HTR-8/SVneo (cell line): ENCODE measurements around the gene AKR7A3.
"Not testable (repeated sequence)": the region's sequence is repeated elsewhere in the genome, so short reads cannot be mapped to it uniquely, and the experiment has no call there.

Experiments used
- DNase-seq: peaks from one replicate; pipeline ENCODE4 v3.0.0; 2011; ENCODE audit warnings: low spot score, mixed read lengths; ENCODE audit not compliant: insufficient read length
- FAIRE-seq: peaks from 2 replicates; lab custom pipeline; 2011; peaks lifted over from hg19 to GRCh38; lab: Jason Lieb, UNC

Gene AKR7A3

DNA sequence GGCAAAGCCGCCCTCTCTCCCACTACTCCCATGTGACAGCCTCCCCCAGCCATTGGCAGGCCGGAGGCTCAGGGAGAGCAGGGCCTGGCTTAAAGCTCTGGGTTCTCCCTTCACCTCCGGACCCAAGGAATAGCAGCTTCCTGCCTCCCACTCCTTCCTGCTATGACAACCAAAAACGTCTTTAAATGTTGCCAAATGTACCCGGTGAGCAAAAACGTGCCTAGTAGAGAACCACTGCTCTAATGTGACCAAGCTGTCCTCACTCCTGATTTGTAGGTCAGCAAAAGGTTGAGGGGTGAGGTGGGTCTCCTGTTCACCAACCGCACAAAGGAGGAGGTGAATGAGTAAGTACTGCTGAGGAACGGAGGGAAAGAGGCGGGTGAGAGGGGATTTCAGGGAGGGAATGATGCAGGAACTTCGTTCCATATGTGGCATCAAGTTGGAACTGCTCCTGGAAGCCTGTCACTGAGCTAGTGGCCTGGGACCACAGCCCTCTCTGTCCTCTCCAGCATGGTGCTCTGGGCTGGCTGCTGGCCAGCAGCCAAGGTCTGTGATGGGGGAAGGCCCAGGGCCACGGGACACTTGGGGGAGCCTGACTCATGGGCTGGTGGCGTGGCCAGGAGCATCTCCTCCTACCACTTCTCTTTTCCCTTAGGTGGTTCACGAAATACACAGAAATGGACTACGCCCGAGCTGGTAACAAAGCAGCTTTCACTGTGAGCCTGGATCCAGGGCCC, 31.2 kb downstream of the AKR7A3 start:
- DNase-seq = no peak
- FAIRE-seq = no peak

DNA sequence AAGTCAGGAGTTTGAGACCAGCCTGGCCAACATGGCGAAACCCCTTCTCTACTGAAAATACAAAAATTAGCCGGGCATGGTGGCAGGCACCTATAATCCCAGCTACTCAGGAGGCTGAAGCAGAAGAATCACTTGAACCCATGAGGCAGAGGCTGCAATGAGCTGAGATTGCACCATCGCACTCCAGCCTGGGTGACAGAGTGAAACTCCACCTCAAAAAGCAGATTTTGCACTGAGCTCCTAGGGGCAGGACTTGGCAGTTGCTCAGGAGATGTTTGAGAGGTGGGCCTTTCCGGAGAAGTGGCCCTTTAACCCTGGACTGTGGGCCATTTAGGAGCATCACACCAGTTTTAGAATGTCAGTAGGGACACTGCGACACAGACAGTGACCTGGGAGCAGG, 32.3 kb downstream of the AKR7A3 start:
- not testable (repeated sequence) for FAIRE-seq, DNase-seq

DNA sequence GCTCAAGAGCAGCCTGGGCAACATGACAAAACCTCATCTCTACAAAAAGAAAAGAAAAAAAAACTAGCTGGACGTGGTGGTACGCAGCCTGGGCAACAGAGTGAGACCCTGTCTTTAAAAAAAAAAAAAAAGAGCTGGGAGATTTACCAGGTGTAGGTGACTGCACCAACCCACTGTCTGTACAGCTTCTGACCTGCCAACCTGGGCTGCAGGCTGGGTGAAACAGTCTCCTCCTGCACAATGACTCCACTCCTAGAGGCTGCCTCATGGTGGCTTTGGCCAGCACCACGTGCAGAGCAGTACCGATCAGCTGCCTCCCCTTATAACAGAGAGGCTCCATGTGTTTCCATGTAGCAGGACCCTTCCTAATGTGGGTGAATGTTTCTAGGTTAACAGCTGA, 33.3 kb downstream of the AKR7A3 start:
- FAIRE-seq (no peak), DNase-seq (no peak)

DNA sequence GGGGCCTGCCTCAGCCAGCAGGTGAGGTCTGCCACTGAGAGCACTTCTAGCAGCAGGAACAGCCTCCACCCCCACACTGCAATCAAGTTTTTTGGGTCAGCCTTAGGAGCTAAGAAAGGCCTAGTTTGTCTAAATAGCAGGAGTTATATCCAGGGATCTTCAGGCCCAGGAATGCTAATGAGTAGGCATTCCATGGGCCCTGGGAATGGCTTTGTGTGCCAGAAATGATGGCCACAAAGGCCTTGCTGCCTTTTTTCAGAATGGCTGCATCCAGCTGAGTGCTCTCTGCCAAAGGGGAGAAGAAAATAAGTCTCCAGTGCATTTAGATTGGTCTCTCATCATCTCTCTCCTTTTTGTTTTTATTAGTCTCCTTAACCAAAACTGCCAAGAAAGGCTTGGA, 34.2 kb downstream of the AKR7A3 start:
- DNase-seq (no peak), FAIRE-seq (no peak)

DNA sequence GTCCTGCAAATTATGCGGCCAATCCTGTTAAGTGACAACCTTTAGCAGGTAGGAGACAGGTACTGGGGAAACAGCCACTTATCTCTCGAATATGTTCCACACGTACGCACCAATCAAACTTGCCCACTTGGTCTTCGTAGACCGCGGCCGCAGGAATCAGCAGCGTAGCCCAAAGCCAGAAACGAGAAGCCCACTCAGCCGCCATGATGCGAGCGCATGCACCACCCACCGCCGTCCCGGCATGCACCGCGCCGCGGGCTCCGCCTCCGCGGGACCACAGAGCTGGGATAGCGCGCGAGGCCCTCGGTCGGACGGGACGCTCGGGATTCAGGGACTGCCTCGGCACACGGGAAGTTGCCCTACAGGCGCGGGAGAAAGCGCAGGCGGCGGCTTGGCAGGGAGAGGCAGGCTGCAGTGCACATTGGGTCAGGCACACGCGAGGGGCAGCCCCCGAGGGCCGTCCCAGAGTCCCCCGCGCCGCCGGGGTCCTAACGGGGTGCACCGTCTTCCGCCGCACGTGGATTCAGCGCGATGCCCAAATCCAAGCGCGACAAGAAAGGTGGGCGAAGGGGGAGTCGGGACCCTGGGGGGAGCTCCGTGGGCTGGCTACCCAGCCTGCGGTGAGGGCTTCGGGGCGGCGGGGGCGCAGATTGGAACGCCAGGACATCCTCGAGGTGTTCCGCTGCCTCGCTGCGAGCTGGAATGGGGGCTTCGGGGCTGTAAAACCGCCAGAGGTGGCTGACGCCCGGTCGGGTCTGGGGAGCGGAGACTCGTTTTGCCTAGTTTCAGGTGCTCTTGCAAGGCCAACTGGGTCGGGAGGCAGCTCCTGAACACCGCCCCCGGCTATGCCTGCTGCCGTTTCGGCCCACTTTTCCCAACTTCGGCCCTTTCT, 37.0 kb downstream of the AKR7A3 start, which contains the start of the genes EMC1 and MRTO4:
Gene EMC1 (minus strand): TSS at position 220 of the 892 bp plus-strand sequence. CDS start 15 bp downstream, at position 205.
Gene MRTO4 (plus strand): TSS at position 501 of the 892 bp plus-strand sequence. CDS start 31 bp downstream, at position 532.
- FAIRE-seq (peak; percentile 69), DNase-seq (peak; percentile 80)

DNA sequence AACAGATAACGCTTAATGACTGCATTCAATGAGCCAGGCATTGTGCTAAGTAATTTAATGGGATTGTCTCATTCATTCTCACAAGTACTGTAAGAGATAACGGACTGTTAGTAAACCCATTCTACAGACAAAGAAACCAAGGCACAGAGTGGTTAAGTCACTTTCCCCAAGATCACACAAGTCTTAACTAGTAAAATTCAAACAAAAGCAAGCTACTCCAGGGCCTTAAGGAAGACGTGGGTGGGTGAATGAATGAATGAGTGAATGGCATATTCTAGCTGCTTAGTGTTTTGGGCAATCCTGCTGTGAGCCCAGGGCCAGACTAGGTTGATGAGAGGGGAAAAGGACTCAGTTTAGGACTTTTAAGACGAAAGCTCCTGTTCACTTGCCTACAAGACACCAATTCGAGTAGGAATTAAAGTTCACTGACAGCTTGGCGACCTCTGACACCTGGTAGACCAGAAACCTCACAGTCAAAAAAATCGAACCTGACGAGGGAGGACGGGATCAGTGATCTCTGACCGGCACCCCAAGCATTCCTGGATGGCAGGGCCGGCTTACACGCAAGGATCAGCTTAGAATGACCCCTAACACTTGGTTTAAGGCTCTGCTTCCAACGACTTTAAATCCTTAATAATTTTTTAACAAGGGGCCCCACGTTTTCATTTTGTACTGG, 37.8 kb downstream of the AKR7A3 start:
- DNase-seq (peak; percentile 21), FAIRE-seq (no peak)

DNA sequence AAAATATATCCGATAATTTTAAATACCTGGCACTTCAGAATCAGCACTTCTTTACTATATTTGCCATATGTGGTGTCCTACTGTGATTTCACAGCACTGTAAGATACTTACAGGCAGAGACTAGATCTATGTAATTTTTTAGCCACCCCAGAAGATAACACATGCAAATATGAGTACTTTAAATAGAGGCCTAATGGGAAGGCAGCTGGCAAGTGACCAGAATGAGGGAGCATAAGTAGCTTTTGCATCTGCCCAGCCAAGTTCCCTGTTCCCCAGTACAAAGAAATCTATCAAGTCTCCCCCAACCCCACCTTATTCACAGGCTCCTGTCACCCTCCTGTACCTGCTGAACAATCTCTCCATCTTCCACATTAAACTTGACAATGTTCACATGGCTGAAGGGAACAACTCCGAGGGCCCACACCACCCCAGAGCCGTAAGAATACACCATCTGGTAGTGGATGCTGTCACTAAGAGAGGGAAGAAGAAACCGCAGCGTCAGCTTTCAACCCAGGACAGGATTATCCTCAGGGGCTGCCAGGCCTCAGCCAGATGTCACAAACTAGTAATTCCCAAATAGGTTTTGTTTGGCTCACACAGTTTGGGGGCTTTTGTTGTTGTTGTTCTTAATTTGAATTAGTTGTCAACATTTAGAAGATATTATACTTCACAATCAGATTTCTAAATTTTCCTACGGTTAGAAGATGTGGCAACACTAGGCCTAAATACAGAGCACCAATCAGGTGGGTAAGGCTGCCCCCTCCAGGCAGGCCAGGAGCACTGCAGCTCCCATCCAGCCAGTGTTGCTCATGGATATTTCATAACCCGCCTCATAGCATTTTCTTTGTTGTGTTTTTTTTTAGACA, 47.7 kb downstream of the AKR7A3 start:
- FAIRE-seq = no peak
- peak; percentile 63 for DNase-seq

DNA sequence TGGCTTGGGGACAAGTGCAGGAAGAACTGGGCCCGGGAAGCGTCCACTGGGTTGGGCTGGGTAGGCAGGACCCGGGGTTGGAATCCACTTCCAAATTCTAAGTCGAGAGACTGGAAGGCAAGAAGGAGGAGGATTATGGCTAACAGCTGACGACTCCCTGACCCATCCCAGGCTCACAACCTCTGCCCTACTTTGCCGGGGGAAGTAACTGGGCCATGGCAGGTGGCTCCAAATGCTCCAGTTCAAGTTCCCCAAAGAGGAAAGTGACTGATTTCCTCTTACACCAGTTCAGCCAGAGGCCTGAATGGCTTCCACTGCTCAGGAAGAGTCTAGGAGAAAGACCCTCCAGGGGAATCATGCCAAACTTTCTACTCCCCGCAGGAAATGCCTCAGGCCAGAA, 48.7 kb downstream of the AKR7A3 start:
- DNase-seq = no peak
- no peak for FAIRE-seq

DNA sequence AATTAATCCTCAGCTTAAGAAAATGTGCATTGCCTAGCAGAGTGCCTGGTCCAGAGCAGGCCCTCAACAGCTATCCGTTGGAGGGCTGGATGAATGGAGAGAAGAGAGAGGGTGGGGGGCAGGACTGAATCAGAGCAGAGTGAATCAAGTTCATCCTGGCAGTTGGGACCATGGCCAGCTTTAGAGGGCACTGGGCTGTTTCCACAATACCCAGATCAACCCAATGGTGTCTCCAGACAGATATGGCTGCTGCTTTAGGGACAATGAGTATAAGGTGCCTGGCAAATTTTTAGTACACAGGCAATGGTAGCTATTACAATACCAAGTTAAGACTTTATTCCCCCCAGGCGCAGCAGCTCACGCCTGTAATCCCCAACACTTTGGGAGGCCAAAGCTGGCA, 54.3 kb downstream of the AKR7A3 start:
- DNase-seq (no peak), FAIRE-seq (no peak)
